Measurements from ENCODE around the gene CLDN17. TPM values are rescaled to one million over a fixed set of nuclear protein-coding genes. Genes with fewer than 3 reads are reported as not detected.

The CLDN17 gene
- total RNA-seq, 1 donor: not detected

DNA sequence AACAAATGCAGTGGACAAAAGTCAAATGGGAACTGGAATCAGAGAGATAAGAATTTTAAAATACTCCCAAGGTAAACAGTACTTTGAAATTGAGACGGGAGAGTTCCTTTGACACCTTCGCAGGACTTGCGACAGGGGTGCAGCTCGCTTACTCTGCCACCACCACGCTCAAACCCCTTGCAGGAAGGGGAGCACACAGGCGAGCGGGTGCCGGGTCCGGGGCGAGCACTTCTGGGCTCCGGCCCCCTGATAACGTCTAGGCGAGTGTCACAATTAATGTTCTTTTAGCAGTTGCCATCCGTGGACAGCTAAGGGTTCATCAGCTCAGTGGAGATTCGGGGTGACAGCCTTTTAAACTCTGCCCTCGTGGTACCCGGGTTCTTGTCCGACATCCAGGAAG is 37.4 kb downstream of the CLDN17 start:
- no peak for DNase-seq (ENCODE audit: low read depth in 2 of 3, low spot score in 2 of 3)

DNA sequence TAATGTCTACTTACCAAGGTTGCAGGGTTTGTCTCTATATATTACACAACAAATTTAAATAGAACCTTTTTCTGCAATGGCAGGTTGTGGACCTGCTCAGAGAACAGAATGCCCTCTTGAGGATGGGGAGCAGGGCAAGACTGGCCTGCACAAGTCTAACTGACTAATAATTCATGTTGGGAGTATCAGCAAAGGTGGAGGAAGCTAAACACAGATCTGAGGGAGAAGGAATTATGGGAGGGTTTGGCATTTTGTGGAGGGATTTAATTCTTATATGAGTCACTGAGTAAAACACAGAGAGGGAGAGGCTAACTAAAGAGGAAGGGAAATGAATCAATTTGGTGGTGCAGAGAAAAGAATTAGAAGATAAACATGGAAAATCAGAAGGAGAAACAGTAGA is 40.0 kb downstream of the CLDN17 start:
- no peak for DNase-seq (ENCODE audit: low read depth in 2 of 3, low spot score in 2 of 3)

- no peak for DNase-seq (ENCODE audit: low read depth in 2 of 3, low spot score in 2 of 3)
These were observed 49.0 kb downstream of the CLDN17 start for GRCh38 chr21:30117631-30118030.

DNA sequence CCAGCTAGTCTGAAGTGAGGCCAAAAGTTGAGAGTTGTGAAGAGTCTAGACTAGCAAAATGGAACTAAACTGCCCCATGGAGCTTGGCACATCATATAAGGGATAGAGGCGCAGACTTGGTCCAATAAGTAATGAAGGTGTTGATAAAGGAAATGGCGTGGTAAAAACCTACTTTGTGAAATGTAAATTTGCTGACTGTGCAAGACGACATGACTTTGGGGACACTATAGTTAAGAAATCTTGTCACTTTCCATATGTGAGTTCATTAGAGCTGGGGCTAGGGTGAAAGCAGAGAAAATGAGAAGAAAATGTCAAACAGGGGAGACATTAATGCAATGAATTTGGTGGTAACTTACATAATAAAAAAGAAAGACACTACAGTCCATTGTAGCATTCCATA is 50.1 kb downstream of the CLDN17 start:
- DNase-seq (ENCODE audit: low read depth in 2 of 3, low spot score in 2 of 3): no peak

Other genes starting within 250 kb of the CLDN17 start
- gene GRIK1, start 226.8 kb downstream of the CLDN17 start, total RNA-seq: not detected
- gene CLDN8, start 49.3 kb upstream of the CLDN17 start, total RNA-seq: not detected
- gene KRTAP24-1, start 116.1 kb upstream of the CLDN17 start, total RNA-seq: not detected
- gene KRTAP25-1, start 122.7 kb upstream of the CLDN17 start, total RNA-seq: not detected
- gene KRTAP26-1, start 153.5 kb upstream of the CLDN17 start, total RNA-seq: not detected
- not detected for gene KRTAP27-1, start 170.9 kb upstream of the CLDN17 start, total RNA-seq
- not detected for gene KRTAP23-1, start 181.8 kb upstream of the CLDN17 start, total RNA-seq
- not detected for gene KRTAP13-2, start 205.5 kb upstream of the CLDN17 start, total RNA-seq
- gene KRTAP13-1, start 229.2 kb upstream of the CLDN17 start, total RNA-seq: 0.27 TPM